Stimulated activated CD8-positive, alpha-beta memory T cell treated with anti-CD3 and anti-CD28 coated beads, Interleukin-12 subunit alpha, Interleukin-12 subunit beta, amount 100 ng/mL, for 24 hours (primary cell): ENCODE data around the gene MYOM3.
"Not testable (repeated sequence)": the region's sequence is repeated elsewhere in the genome, so short reads cannot be mapped to it uniquely, and the experiment has no call there.

Experiments used
- DNase-seq: peaks from one replicate; pipeline ENCODE4 v3.0.0-alpha.2; 2020; ENCODE audit errors: extremely low read depth

Gene MYOM3

GRCh38 chr1:24030976-24031516 is 80.9 kb downstream of the MYOM3 start:
- not testable (repeated sequence) for DNase-seq

DNA sequence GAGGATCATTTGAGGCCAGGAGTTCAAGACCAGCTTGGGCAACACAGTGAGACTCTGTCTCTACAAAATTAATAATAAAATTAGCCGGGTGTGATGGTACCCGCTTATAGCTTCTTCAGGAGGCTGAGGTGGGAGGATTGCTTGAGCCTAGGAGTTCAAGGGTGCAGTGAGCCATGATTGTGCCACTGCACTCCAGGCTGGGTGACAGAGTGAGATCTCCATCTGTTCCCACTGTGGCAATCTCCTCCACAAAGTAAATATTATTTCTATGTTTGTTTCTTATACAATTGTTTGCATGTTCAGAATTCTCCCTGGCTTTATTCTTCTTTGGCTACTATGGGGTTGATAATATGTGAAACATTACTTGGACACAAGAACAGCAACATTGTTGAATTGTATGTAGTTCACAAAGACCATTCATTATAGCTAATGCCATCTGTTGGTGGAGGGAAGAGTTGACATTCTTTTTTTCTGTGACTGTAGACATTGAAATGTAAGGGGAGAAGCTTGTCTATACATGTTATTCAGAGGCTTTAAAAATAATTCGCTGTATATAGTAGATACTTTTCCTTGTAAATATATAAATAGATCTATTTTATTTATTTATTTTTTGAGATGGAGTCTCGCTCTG is 84.0 kb downstream of the MYOM3 start:
- DNase-seq, result no peak

- no peak for DNase-seq
Observed at GRCh38 chr1:24022581-24023361, 89.2 kb downstream of the MYOM3 start.

GRCh38 chr1:24021403-24022266 is 90.3 kb downstream of the MYOM3 start:
- DNase-seq, result no peak

GRCh38 chr1:24020470-24020869 is 91.5 kb downstream of the MYOM3 start:
- no peak for DNase-seq

GRCh38 chr1:24020025-24020424 is 91.9 kb downstream of the MYOM3 start:
- DNase-seq, result no peak

GRCh38 chr1:24018611-24019580 is 93.0 kb downstream of the MYOM3 start:
- DNase-seq, result no peak

- DNase-seq, result no peak
Observed at GRCh38 chr1:24015221-24016210, 96.4 kb downstream of the MYOM3 start.

- not testable (repeated sequence) for DNase-seq
Observed at GRCh38 chr1:24012878-24013277, 99.1 kb downstream of the MYOM3 start.

- DNase-seq, result no peak
Observed at GRCh38 chr1:24010650-24011049, 101.3 kb downstream of the MYOM3 start.

GRCh38 chr1:24009406-24009805 is 102.5 kb downstream of the MYOM3 start:
- DNase-seq, result no peak

DNA sequence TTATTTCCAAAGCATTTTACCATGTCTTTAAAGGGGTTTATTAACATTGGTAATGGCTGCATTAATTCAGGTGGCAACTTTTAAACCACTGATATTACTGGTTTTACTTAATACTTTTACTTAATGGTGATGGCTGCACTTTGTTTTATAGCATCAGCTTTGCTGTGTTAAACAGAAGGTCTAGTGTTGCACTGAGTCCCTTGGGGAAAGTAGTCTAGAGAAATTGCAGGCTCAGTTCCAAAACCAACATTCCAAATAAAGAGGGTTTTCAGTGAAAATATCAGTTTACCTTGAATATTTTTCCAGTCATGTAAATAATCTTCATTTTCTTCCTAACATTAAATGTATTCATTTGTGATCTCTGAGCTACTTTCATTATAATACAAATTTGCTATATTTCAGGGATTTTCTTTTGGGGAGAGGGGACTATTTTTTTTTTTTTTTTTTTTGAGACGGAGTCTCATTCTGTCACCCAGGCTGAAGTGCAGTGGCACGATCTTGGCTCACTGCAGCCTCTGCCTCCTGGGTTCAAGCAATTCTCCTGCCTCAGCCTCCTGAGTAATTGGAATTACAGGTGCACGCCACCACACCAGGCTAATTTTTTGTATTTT is 103.3 kb downstream of the MYOM3 start:
- not testable (repeated sequence) for DNase-seq

DNA sequence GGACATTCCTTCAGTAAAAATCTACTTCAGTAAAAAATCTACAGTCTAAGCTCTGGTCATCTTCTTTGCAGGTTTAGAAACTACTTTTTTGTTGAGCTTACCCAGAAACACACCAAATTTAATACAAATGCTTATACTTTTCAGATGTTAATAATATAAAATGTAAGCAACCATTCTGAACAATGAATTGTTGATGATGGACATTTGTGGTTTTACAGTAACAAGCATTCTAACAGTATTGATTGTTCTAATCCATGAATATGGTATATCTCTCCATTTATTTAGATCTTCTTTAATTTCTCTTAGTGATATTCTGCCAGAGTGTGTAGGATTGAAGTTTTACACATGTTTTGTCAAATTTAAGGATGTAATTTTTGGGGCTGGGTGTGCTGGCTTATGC is 104.9 kb downstream of the MYOM3 start:
- no peak for DNase-seq
